Measurements from ENCODE around the gene ZNF385B.
A peak's percentile ranks its signal among the peaks of the same experiment; 100 is the strongest.

The ZNF385B gene

GRCh38 chr2:179441551-179441950 is 419.9 kb downstream of the ZNF385B start:
- H3K27me3 ChIP-seq (ENCODE audit: low read length): no peaks in the 10 kb centered on the region
- H3F3A ChIP-seq (ENCODE audit: insufficient read depth): no peaks in the 10 kb centered on the region
- no peak for TF ChIP-seq CTCF (IDR thresholded peaks at IDR 0.05; ENCODE audit: insufficient read depth, low read length, poor library complexity, severe bottlenecking)
- no peaks in the 10 kb centered on the region for H4K20me1 ChIP-seq (ENCODE audit: low read depth, low read length)
- no peaks in the 10 kb centered on the region for H3K36me3 ChIP-seq (ENCODE audit: low read length)
- no peak overlapping the region for H2AFZ ChIP-seq (ENCODE audit: low read depth, low read length, severe bottlenecking)
- no peak overlapping the region for H3K27ac ChIP-seq (ENCODE audit: low read depth, low read length)
- no peak overlapping the region for H3K9ac ChIP-seq (ENCODE audit: low read length)
- H3K4me2 ChIP-seq (ENCODE audit: low read depth, low read length, poor library complexity, severe bottlenecking): no peak overlapping the region
- H3K79me2 ChIP-seq (ENCODE audit: insufficient read depth, low read length): no peaks in the 10 kb centered on the region
- no peaks in the 10 kb centered on the region for H3K9me2 ChIP-seq (replicated peaks; ENCODE audit: insufficient read depth, low read length)
- no peaks in the 10 kb centered on the region for H3K9me3 ChIP-seq (ENCODE audit: insufficient read depth, low read length)
- H3K4me3 ChIP-seq (ENCODE audit: insufficient read depth, low read length, poor library complexity, severe bottlenecking): no peak overlapping the region

DNA sequence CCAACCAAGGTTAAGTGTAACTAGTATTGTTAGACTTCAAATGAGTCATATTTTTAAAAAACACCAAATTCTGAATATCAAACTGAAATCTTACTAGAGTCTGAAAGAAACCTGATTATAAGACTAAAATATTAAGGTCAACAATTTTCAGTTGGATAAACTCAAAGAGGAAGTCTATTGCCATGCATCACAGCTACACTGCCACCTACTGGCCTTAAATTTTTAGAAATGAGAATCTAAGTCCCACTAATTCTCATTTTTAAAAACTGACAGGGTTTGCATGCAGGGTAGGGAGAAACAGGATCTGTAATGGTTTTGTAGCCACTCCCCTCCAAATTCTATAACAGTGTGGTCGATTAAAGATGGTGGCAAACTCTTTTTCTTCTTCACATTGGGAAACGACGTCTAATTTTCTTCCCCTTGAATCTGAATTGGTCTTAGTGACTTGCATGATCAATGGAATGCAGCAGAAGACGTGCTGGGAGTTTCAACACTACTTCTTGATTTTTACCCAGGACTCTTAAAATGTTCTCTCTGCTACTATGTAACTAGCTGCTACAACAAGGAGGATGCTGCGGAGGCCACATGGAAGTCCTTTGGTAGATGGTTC is 420.7 kb downstream of the ZNF385B start:
- Histone ChIP-seq H3K4me3 (ENCODE audit: insufficient read depth, low read length, poor library complexity, severe bottlenecking) (no peak overlapping the region), H3K9me3 (ENCODE audit: insufficient read depth, low read length) (no peaks in the 10 kb centered on the region), H3K9me2 (replicated peaks; ENCODE audit: insufficient read depth, low read length) (no peaks in the 10 kb centered on the region), H3K79me2 (ENCODE audit: insufficient read depth, low read length) (no peaks in the 10 kb centered on the region), H3K4me2 (ENCODE audit: low read depth, low read length, poor library complexity, severe bottlenecking) (no peak overlapping the region), H3F3A (ENCODE audit: insufficient read depth) (no peaks in the 10 kb centered on the region), H4K20me1 (ENCODE audit: low read depth, low read length) (no peaks in the 10 kb centered on the region), H3K36me3 (ENCODE audit: low read length) (no peaks in the 10 kb centered on the region), H3K27ac (ENCODE audit: low read depth, low read length) (no peak overlapping the region), H3K9ac (ENCODE audit: low read length) (no peak overlapping the region), H3K27me3 (ENCODE audit: low read length) (no peaks in the 10 kb centered on the region), H2AFZ (ENCODE audit: low read depth, low read length, severe bottlenecking) (no peak overlapping the region)
- TF ChIP-seq CTCF (IDR thresholded peaks at IDR 0.05; ENCODE audit: insufficient read depth, low read length, poor library complexity, severe bottlenecking): peak; percentile 60
- TF ChIP-seq EZH2phosphoT487 (conservative IDR thresholded peaks at IDR 0.05; ENCODE audit: low read length): no peak

GRCh38 chr2:179438654-179439053 is 422.8 kb downstream of the ZNF385B start:
- no peaks in the 10 kb centered on the region for H3F3A ChIP-seq (ENCODE audit: insufficient read depth)
- H3K9ac ChIP-seq (ENCODE audit: low read length): no peak overlapping the region
- no peak overlapping the region for H2AFZ ChIP-seq (ENCODE audit: low read depth, low read length, severe bottlenecking)
- H3K27me3 ChIP-seq (ENCODE audit: low read length): no peaks in the 10 kb centered on the region
- no peaks in the 10 kb centered on the region for H4K20me1 ChIP-seq (ENCODE audit: low read depth, low read length)
- no peak overlapping the region for H3K4me2 ChIP-seq (ENCODE audit: low read depth, low read length, poor library complexity, severe bottlenecking)
- no peaks in the 10 kb centered on the region for H3K9me2 ChIP-seq (replicated peaks; ENCODE audit: insufficient read depth, low read length)
- no peak overlapping the region for H3K27ac ChIP-seq (ENCODE audit: low read depth, low read length)
- H3K36me3 ChIP-seq (ENCODE audit: low read length): no peaks in the 10 kb centered on the region
- TF ChIP-seq EZH2phosphoT487 (conservative IDR thresholded peaks at IDR 0.05; ENCODE audit: low read length) (no peak), CTCF (IDR thresholded peaks at IDR 0.05; ENCODE audit: insufficient read depth, low read length, poor library complexity, severe bottlenecking) (no peak)
- H3K79me2 ChIP-seq (ENCODE audit: insufficient read depth, low read length): no peaks in the 10 kb centered on the region
- no peaks in the 10 kb centered on the region for H3K9me3 ChIP-seq (ENCODE audit: insufficient read depth, low read length)
- H3K4me3 ChIP-seq (ENCODE audit: insufficient read depth, low read length, poor library complexity, severe bottlenecking): no peak overlapping the region
